Measurements from ENCODE around the gene STAU1.
A peak's percentile ranks its signal among the peaks of the same experiment; 100 is the strongest.
"Not testable (repeated sequence)": the region's sequence is repeated elsewhere in the genome, so short reads cannot be mapped to it uniquely, and the experiment has no call there.

Gene STAU1

GRCh38 chr20:49203011-49203410 lies 14.9 kb upstream of the STAU1 start:
- DNase-seq: no peak

GRCh38 chr20:49199729-49200293 lies 11.7 kb upstream of the STAU1 start:
- no peak for DNase-seq

- DNase-seq: not testable (repeated sequence)
Measured at GRCh38 chr20:49192944-49193518, 4.9 kb upstream of the STAU1 start.

- peak; percentile 18 for DNase-seq
Measured at GRCh38 chr20:49187330-49187850, 744 bp downstream of the STAU1 start.

- peak; percentile 72 for DNase-seq
Measured at GRCh38 chr20:49186535-49187329, 1.4 kb downstream of the STAU1 start.

- DNase-seq: no peak
Measured at GRCh38 chr20:49185071-49185761, 2.9 kb downstream of the STAU1 start.

GRCh38 chr20:49184691-49185070 lies 3.5 kb downstream of the STAU1 start:
- no peak for DNase-seq

- DNase-seq: not testable (repeated sequence)
Measured at GRCh38 chr20:49184084-49184501, 4.0 kb downstream of the STAU1 start.

- no peak for DNase-seq
Measured at GRCh38 chr20:49183444-49183843, 4.7 kb downstream of the STAU1 start.

- no peak for DNase-seq
Measured at GRCh38 chr20:49181265-49181877, 6.8 kb downstream of the STAU1 start.

- no peak for DNase-seq
Measured at GRCh38 chr20:49179368-49180277, 8.5 kb downstream of the STAU1 start.

GRCh38 chr20:49174183-49174582 lies 14.0 kb downstream of the STAU1 start:
- DNase-seq: no peak

- DNase-seq: no peak
Measured at GRCh38 chr20:49172413-49172812, 15.7 kb downstream of the STAU1 start.

- no peak for DNase-seq
Measured at GRCh38 chr20:49171909-49172308, 16.2 kb downstream of the STAU1 start.

- DNase-seq: no peak
Measured at GRCh38 chr20:49170714-49171113, 17.4 kb downstream of the STAU1 start.

- DNase-seq: no peak
Measured at GRCh38 chr20:49169547-49169946, 18.6 kb downstream of the STAU1 start.

- DNase-seq: not testable (repeated sequence)
Measured at GRCh38 chr20:49168864-49169263, 19.3 kb downstream of the STAU1 start.

GRCh38 chr20:49167811-49168507 lies 20.2 kb downstream of the STAU1 start:
- no peak for DNase-seq

- DNase-seq: no peak
Measured at GRCh38 chr20:49166534-49167449, 21.3 kb downstream of the STAU1 start.

GRCh38 chr20:49165611-49166010 lies 22.5 kb downstream of the STAU1 start:
- no peak for DNase-seq

Measured in CD4-positive, alpha-beta T cell treated with Interleukin-12 subunit alpha and Interleukin-12 subunit beta, for 1 hour (primary cell).